BE2C (cell line): ENCODE results near the gene HYAL2.

Source experiments
- DNase-seq: peaks from one replicate; pipeline ENCODE4 v3.0.0-alpha.2; 2020
- H3K27me3 ChIP-seq: fragments of 250-450 bp; sonication (Bioruptor Pico); 2 replicates; pipeline ENCODE4 v1.5.1; 2020; ENCODE audit warnings: mild to moderate bottlenecking
- H3K36me3 ChIP-seq: fragments of 250-450 bp; sonication (Bioruptor Pico); 2 replicates; pipeline ENCODE4 v1.5.1; 2020; ENCODE audit warnings: mild to moderate bottlenecking
- H3K4me1 ChIP-seq: fragments of 250-450 bp; sonication (Bioruptor Pico); 2 replicates; pipeline ENCODE4 v1.5.1; 2020
- H3K4me3 ChIP-seq: 2 replicates; pipeline ENCODE4 v1.5.1; 2011; ENCODE audit warnings: low read depth, low read length
- H3K9me3 ChIP-seq: fragments of 250-450 bp; sonication (Bioruptor Pico); 2 replicates; pipeline ENCODE4 v1.5.1; 2020
- TF ChIP-seq, protein P1 (sequence below): IDR thresholded peaks from 2 replicates; pipeline ENCODE4 v1.5.1; 2012; ENCODE audit warnings: mild to moderate bottlenecking, low read depth, low read length

Gene HYAL2

DNA sequence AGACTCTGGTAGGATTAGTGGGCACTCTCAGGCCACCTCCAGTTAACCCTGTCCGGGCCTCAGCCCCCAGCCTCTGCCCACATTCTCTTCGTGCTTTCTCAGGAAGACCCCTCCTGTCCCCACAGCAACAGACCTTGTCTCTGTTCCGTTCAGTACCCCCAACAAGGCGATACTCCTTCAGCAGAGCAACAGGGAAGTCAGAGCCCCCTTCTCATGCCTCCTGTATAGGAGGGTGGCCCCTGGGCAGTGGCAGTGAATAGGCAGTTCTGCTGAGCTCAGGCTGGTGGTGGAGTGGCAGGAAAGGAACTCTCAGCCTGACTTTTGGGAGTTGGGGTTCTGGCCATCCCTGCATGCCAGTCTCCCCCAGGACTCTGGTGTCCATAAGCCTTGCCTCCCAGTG, 53.1 kb downstream of the HYAL2 start:
- no peaks in the 10 kb centered on the region for H3K36me3 ChIP-seq
- no peaks in the 10 kb centered on the region for H3K4me1 ChIP-seq
- TF ChIP-seq, protein P1, sequence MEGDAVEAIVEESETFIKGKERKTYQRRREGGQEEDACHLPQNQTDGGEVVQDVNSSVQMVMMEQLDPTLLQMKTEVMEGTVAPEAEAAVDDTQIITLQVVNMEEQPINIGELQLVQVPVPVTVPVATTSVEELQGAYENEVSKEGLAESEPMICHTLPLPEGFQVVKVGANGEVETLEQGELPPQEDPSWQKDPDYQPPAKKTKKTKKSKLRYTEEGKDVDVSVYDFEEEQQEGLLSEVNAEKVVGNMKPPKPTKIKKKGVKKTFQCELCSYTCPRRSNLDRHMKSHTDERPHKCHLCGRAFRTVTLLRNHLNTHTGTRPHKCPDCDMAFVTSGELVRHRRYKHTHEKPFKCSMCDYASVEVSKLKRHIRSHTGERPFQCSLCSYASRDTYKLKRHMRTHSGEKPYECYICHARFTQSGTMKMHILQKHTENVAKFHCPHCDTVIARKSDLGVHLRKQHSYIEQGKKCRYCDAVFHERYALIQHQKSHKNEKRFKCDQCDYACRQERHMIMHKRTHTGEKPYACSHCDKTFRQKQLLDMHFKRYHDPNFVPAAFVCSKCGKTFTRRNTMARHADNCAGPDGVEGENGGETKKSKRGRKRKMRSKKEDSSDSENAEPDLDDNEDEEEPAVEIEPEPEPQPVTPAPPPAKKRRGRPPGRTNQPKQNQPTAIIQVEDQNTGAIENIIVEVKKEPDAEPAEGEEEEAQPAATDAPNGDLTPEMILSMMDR, result no peak
- peaks cover 15% of the 10 kb centered on the region for H3K27me3 ChIP-seq
- H3K4me3 ChIP-seq, result no peak overlapping the region
- no peak for DNase-seq
- no peaks in the 10 kb centered on the region for H3K9me3 ChIP-seq

DNA sequence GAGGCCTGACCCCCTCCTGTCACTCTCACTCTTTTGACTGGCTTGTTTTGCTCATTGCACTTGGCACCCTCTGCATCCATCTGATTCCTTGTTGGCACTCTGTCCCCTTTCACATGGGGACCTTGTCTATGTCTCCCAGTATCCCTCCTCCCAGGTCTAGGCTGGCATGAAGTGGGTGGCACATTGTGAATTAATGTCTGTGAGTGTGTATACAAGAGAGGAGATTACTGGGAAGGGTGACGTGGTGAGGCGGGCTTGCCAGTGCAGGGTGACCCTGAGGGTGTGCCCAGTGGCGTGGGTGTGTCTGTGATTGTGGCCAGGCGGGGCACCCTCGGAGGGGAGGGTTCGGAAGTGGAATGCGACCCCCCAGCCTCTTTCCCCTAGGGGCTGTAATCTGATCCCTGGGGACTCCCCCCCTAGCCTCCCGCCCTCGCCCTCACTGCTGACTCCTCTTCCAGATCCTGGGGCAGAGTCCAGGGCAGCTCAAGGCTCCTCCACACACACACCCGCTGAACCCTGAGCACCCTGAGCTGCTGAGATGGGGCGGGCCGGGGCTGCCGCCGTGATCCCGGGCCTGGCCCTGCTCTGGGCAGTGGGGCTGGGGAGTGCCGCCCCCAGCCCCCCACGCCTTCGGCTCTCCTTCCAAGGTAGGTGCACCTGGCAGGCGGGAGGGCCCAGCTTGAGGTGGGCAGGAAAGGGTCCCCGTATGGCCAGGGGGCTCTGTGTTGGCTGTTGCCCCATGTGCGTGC, 53.7 kb downstream of the HYAL2 start, which contains the start of gene SEMA3B:
Gene SEMA3B (plus strand): TSS at position 445 of the 749 bp plus-strand sequence. CDS start 94 bp downstream, at position 539.
- Histone ChIP-seq H3K4me3 (no peak within 1 kb of the TSS), H3K36me3 (no peaks in the 10 kb centered on the region), H3K9me3 (no peaks in the 10 kb centered on the region), H3K4me1 (no peaks in the 10 kb centered on the region), H3K27me3 (peaks cover 9% of the 10 kb centered on the region)
- DNase-seq, result no peak
- TF ChIP-seq, protein P1, result no peak

DNA sequence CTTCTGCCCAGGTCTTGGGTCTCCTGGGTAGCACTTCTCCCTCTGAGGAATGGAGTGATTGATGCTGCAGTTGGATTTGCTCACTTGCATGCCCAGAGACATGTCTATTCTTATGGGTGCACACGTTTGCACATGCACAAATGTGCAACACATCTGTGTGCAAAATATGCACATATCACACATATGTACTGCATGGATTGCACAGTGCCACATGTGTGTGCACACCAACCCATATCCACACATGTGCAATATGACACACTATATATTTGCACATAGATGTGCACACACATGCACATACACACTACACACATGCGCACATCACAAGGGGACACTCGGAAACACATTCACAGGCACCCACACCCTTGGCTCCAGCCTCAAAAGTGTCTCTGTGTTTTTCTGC, 54.3 kb downstream of the HYAL2 start:
- no peak overlapping the region for H3K4me3 ChIP-seq
- peaks cover 3% of the 10 kb centered on the region for H3K27me3 ChIP-seq
- no peak for DNase-seq
- TF ChIP-seq, protein P1, result no peak
- H3K9me3 ChIP-seq, result no peaks in the 10 kb centered on the region
- no peaks in the 10 kb centered on the region for H3K36me3 ChIP-seq
- no peaks in the 10 kb centered on the region for H3K4me1 ChIP-seq
